ENCODE measurements around the gene CMC2. TPM values are rescaled to one million over a fixed set of nuclear protein-coding genes. Genes with fewer than 3 reads are reported as not detected.

Gene CMC2
- total RNA-seq, 1 experiment from 2014 or later = 82.0 TPM

DNA sequence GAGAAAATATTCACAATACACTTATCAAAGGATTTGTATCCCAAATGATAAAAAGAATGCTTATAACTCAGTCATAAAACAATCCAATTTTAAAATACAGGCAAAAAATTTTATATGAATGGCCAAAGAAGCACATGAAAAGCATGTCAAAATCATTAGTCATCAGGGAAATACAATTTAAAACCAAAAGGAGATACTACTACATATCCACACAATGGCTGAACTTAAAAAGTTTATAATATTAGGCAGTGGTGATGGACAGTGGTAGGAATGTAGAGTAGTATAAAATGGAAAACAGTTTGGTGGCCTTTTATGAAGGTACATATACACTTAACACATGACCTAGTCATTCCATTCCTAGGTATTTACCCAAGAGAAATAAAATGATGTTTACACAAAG, 12.2 kb downstream of the CMC2 start:
- POLR2A ChIA-PET = no interaction called here
- DNase-seq (ENCODE audit: low read depth, low spot score) = no peak

DNA sequence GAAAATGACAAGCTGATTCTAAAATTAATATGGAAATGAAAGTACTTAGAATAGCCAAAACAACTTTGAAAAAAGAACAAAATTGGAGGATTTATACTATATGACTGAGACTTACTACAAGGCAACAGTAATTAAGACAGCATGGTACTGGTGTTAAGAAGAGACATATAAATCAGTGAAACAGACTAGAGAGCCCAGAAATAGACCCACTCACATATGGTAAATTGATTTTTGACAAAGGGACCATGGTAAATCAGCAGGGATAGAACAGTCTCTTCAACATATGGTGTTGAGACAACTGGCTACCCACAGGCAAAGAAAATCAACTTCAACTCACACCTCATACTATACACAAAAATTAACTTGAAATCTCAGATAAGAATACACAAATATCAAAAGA, 12.9 kb downstream of the CMC2 start:
- intact Hi-C loops (cut with micrococcal nuclease; ENCODE audit: unreplicated experiment) = no loop called here
- H3K36me3 ChIP-seq (ENCODE audit: control insufficient read depth, insufficient read depth, low read length) = no peaks in the 10 kb centered on the region
- in situ Hi-C loops (cut with HindIII; ENCODE audit: low pct_unique_long_range_greater_than_20kb, low sequenced_read_pairs) = no loop called here
- no peak overlapping the region for H3K27ac ChIP-seq (ENCODE audit: low read length)
- no TSS peak for BruUV-seq (replicated peaks)
- no peak for TF ChIP-seq SIN3A (IDR thresholded peaks at IDR 0.05; ENCODE audit: borderline replicate concordance, insufficient read depth, low read depth, low read length)
- no peak for TF ChIP-seq TCF7L2 (IDR thresholded peaks at IDR 0.05; ENCODE audit: low read depth, low read length)
- TF ChIP-seq, protein P1, sequence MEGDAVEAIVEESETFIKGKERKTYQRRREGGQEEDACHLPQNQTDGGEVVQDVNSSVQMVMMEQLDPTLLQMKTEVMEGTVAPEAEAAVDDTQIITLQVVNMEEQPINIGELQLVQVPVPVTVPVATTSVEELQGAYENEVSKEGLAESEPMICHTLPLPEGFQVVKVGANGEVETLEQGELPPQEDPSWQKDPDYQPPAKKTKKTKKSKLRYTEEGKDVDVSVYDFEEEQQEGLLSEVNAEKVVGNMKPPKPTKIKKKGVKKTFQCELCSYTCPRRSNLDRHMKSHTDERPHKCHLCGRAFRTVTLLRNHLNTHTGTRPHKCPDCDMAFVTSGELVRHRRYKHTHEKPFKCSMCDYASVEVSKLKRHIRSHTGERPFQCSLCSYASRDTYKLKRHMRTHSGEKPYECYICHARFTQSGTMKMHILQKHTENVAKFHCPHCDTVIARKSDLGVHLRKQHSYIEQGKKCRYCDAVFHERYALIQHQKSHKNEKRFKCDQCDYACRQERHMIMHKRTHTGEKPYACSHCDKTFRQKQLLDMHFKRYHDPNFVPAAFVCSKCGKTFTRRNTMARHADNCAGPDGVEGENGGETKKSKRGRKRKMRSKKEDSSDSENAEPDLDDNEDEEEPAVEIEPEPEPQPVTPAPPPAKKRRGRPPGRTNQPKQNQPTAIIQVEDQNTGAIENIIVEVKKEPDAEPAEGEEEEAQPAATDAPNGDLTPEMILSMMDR (IDR thresholded peaks at IDR 0.05) = no peak
- TF ChIP-seq POLR2AphosphoS5 (IDR thresholded peaks at IDR 0.05; ENCODE audit: low read depth, low read length) = no peak
- TF ChIP-seq, protein P2, sequence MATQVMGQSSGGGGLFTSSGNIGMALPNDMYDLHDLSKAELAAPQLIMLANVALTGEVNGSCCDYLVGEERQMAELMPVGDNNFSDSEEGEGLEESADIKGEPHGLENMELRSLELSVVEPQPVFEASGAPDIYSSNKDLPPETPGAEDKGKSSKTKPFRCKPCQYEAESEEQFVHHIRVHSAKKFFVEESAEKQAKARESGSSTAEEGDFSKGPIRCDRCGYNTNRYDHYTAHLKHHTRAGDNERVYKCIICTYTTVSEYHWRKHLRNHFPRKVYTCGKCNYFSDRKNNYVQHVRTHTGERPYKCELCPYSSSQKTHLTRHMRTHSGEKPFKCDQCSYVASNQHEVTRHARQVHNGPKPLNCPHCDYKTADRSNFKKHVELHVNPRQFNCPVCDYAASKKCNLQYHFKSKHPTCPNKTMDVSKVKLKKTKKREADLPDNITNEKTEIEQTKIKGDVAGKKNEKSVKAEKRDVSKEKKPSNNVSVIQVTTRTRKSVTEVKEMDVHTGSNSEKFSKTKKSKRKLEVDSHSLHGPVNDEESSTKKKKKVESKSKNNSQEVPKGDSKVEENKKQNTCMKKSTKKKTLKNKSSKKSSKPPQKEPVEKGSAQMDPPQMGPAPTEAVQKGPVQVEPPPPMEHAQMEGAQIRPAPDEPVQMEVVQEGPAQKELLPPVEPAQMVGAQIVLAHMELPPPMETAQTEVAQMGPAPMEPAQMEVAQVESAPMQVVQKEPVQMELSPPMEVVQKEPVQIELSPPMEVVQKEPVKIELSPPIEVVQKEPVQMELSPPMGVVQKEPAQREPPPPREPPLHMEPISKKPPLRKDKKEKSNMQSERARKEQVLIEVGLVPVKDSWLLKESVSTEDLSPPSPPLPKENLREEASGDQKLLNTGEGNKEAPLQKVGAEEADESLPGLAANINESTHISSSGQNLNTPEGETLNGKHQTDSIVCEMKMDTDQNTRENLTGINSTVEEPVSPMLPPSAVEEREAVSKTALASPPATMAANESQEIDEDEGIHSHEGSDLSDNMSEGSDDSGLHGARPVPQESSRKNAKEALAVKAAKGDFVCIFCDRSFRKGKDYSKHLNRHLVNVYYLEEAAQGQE (IDR thresholded peaks at IDR 0.05; ENCODE audit: insufficient read depth in 1 of 2, low read depth in 2 of 2, low read length in 1 of 2) = no peak
- H3K9me3 ChIP-seq (ENCODE audit: control insufficient read depth, insufficient read depth, low read depth, low read length) = no peaks in the 10 kb centered on the region
- ATAC-seq (no peak), DNase-seq (ENCODE audit: low read depth, low spot score) (no peak)
- ChIA-PET POLR2A (interaction anchor here (0.6 kb wide), 1 partner anchor 450 kb away, joined by 12 read pairs; no protein-coding TSS in a partner anchor), CTCF (interaction anchor here (0.6 kb wide), 1 partner anchor 19 kb away, joined by 3 read pairs; no protein-coding TSS in a partner anchor)
- H3K4me3 ChIP-seq (ENCODE audit: low read depth in 2 of 2, low read length in 2 of 2) = no peak overlapping the region
- H3K4me1 ChIP-seq (ENCODE audit: control insufficient read depth, insufficient read depth, low read length) = peaks cover 10% of the 10 kb centered on the region
- no peaks in the 10 kb centered on the region for H3K27me3 ChIP-seq (ENCODE audit: control insufficient read depth, insufficient read depth, low read length)

More for the DNA sequence above, 12.2 kb downstream of the CMC2 start:
- intact Hi-C loops (cut with micrococcal nuclease; ENCODE audit: unreplicated experiment) = no loop called here
- CTCF ChIA-PET = interaction anchor here (0.6 kb wide), 1 partner anchor 19 kb away, joined by 3 read pairs; no protein-coding TSS in a partner anchor
- H3K9me3 ChIP-seq (ENCODE audit: control insufficient read depth, insufficient read depth, low read depth, low read length) = no peaks in the 10 kb centered on the region
- H3K4me3 ChIP-seq (ENCODE audit: low read depth in 2 of 2, low read length in 2 of 2) = no peak overlapping the region
- ATAC-seq = no peak
- TF ChIP-seq, protein P1 (IDR thresholded peaks at IDR 0.05) = no peak
- TF ChIP-seq SIN3A (IDR thresholded peaks at IDR 0.05; ENCODE audit: borderline replicate concordance, insufficient read depth, low read depth, low read length) (no peak), TCF7L2 (IDR thresholded peaks at IDR 0.05; ENCODE audit: low read depth, low read length) (no peak), POLR2AphosphoS5 (IDR thresholded peaks at IDR 0.05; ENCODE audit: low read depth, low read length) (no peak)
- TF ChIP-seq, protein P2 (IDR thresholded peaks at IDR 0.05; ENCODE audit: insufficient read depth in 1 of 2, low read depth in 2 of 2, low read length in 1 of 2) = no peak
- no peak overlapping the region for H3K27ac ChIP-seq (ENCODE audit: low read length)
- H3K36me3 ChIP-seq (ENCODE audit: control insufficient read depth, insufficient read depth, low read length) = no peaks in the 10 kb centered on the region
- H3K4me1 ChIP-seq (ENCODE audit: control insufficient read depth, insufficient read depth, low read length) = peaks cover 10% of the 10 kb centered on the region
- H3K27me3 ChIP-seq (ENCODE audit: control insufficient read depth, insufficient read depth, low read length) = no peaks in the 10 kb centered on the region
- BruUV-seq (replicated peaks) = no TSS peak
- in situ Hi-C loops (cut with HindIII; ENCODE audit: low pct_unique_long_range_greater_than_20kb, low sequenced_read_pairs) = no loop called here

Data from Panc1 (cell line).